SK-N-SH (cell line): ENCODE data around the gene PPP1R14B.

ENCODE experiments used
- CHD2 ChIP-seq: fragments of 150-350 bp; IDR thresholded peaks from 2 replicates; pipeline ENCODE4 v1.6.1; 2018; ENCODE audit warnings: low read length; ENCODE audit not compliant: partially characterized antibody
- CTCF ChIP-seq: fragments of 200-600 bp; sonication (generic); IDR thresholded peaks from 2 replicates; pipeline ENCODE4 v1.6.1; 2017; ENCODE audit warnings: antibody characterized with exemption, mild to moderate bottlenecking, moderate library complexity
- FOXJ3 ChIP-seq: sonication (generic); formaldehyde crosslinking; IDR thresholded peaks from 2 replicates; pipeline ENCODE4 v1.5.1; 2020; ENCODE audit warnings: mild to moderate bottlenecking, missing genetic modification reagents
- JUND ChIP-seq: IDR thresholded peaks from 2 replicates; pipeline ENCODE4 v1.4.0; 2012
- MXI1 ChIP-seq: IDR thresholded peaks from 2 replicates; pipeline ENCODE4 v1.6.1; 2012; ENCODE audit warnings: mild to moderate bottlenecking, low read depth, low read length, improper control_type of control experiment
- PBX3 ChIP-seq: IDR thresholded peaks from 2 replicates; pipeline ENCODE4; 2012
- POLR2AphosphoS5 ChIP-seq: IDR thresholded peaks from 2 replicates; pipeline ENCODE4 v1.6.1; 2012; ENCODE audit warnings: low read depth, low read length
- SIN3A ChIP-seq: IDR thresholded peaks from 2 replicates; pipeline ENCODE4 v1.6.1; 2012; ENCODE audit warnings: low read depth, mild to moderate bottlenecking, low read length, moderate library complexity, borderline replicate concordance
- TAF1 ChIP-seq: IDR thresholded peaks from 2 replicates; pipeline ENCODE4 v1.6.1; 2012; ENCODE audit warnings: low read depth, mild to moderate bottlenecking, low read length, moderate library complexity, borderline replicate concordance
- USF1 ChIP-seq: IDR thresholded peaks from 2 replicates; pipeline ENCODE4 v1.4.0; 2012; ENCODE audit warnings: low read depth, borderline replicate concordance
- TF ChIP-seq, protein P1 (sequence below): fragments of 150-350 bp; IDR thresholded peaks from 2 replicates; pipeline ENCODE4 v1.6.1; 2017; ENCODE audit warnings: antibody characterized with exemption, low read length, low read depth, borderline replicate concordance
- TF ChIP-seq, protein P2 (sequence below): IDR thresholded peaks from 2 replicates; pipeline ENCODE4 v1.4.0; 2012; ENCODE audit warnings: low read depth
- TF ChIP-seq, protein P3 (sequence below): IDR thresholded peaks from 2 replicates; pipeline ENCODE4 v1.6.1; 2012; ENCODE audit warnings: mild to moderate bottlenecking, low read depth, low read length, moderate library complexity

- no peak for TF ChIP-seq TAF1
- TF ChIP-seq CTCF, result peak; percentile 32
- TF ChIP-seq, protein P1, sequence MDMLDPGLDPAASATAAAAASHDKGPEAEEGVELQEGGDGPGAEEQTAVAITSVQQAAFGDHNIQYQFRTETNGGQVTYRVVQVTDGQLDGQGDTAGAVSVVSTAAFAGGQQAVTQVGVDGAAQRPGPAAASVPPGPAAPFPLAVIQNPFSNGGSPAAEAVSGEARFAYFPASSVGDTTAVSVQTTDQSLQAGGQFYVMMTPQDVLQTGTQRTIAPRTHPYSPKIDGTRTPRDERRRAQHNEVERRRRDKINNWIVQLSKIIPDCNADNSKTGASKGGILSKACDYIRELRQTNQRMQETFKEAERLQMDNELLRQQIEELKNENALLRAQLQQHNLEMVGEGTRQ, result no peak
- TF ChIP-seq POLR2AphosphoS5, result no peak
- no peak for TF ChIP-seq SIN3A
- no peak for TF ChIP-seq CHD2
- TF ChIP-seq, protein P2, sequence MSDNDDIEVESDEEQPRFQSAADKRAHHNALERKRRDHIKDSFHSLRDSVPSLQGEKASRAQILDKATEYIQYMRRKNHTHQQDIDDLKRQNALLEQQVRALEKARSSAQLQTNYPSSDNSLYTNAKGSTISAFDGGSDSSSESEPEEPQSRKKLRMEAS, result no peak
- peak; percentile 61; the same call in 1 of the 2 replicates for TF ChIP-seq MXI1
- no peak for TF ChIP-seq JUND
- no peak for TF ChIP-seq FOXJ3 (CRISPR knock-in tag)
- TF ChIP-seq USF1, result no peak
- TF ChIP-seq, protein P3, sequence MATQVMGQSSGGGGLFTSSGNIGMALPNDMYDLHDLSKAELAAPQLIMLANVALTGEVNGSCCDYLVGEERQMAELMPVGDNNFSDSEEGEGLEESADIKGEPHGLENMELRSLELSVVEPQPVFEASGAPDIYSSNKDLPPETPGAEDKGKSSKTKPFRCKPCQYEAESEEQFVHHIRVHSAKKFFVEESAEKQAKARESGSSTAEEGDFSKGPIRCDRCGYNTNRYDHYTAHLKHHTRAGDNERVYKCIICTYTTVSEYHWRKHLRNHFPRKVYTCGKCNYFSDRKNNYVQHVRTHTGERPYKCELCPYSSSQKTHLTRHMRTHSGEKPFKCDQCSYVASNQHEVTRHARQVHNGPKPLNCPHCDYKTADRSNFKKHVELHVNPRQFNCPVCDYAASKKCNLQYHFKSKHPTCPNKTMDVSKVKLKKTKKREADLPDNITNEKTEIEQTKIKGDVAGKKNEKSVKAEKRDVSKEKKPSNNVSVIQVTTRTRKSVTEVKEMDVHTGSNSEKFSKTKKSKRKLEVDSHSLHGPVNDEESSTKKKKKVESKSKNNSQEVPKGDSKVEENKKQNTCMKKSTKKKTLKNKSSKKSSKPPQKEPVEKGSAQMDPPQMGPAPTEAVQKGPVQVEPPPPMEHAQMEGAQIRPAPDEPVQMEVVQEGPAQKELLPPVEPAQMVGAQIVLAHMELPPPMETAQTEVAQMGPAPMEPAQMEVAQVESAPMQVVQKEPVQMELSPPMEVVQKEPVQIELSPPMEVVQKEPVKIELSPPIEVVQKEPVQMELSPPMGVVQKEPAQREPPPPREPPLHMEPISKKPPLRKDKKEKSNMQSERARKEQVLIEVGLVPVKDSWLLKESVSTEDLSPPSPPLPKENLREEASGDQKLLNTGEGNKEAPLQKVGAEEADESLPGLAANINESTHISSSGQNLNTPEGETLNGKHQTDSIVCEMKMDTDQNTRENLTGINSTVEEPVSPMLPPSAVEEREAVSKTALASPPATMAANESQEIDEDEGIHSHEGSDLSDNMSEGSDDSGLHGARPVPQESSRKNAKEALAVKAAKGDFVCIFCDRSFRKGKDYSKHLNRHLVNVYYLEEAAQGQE, result no peak
- TF ChIP-seq PBX3, result no peak
Measured at GRCh38 chr11:64285885-64286800, 39.4 kb upstream of the PPP1R14B start.
